ENCODE data around the gene ZNF444. TPM values are rescaled to one million over a fixed set of nuclear protein-coding genes. Genes with fewer than 3 reads are reported as not detected.

ZNF444 gene
- total and polyA plus RNA-seq, 2 donors from 2014 or later, result 28.4 to 39.6 TPM

GRCh38 chr19:56155124-56155687 is 14.1 kb downstream of the ZNF444 start:
- Histone ChIP-seq H3K27ac (ENCODE audit: low read depth in 2 of 2, low read length in 2 of 2) (no peak overlapping the region), H3K9me3 (ENCODE audit: control insufficient read depth in 2 of 3, insufficient read depth in 1 of 3, low read length in 3 of 3) (no peaks in the 10 kb centered on the region), H3K27me3 (ENCODE audit: control insufficient read depth, insufficient read depth, low read length) (no peaks in the 10 kb centered on the region), H3K36me3 (ENCODE audit: control insufficient read depth in 2 of 3, insufficient read depth in 3 of 3, low read length in 3 of 3) (peaks cover 4 to 17% (median 12%) of the 10 kb centered on the region in 3 donors), H3K9ac (ENCODE audit: low read length in 3 of 3) (no peak overlapping the region), H3K4me1 (ENCODE audit: control insufficient read depth in 2 of 3, insufficient read depth in 2 of 3, low read depth in 1 of 3, low read length in 3 of 3) (no peaks in the 10 kb centered on the region), H3K4me3 (ENCODE audit: low read length in 3 of 3) (no peak overlapping the region)
- intact Hi-C loops (cut with DNase I), result loop anchor here (10.0 kb wide), 1 partner anchor 50 kb away; no protein-coding TSS in a partner anchor
- TF ChIP-seq CTCF (IDR thresholded peaks at IDR 0.05; ENCODE audit: borderline replicate concordance, extremely low read depth, insufficient read depth), result peak; percentile 9
- DNase-seq (no peak), FAIRE-seq (no peak)

GRCh38 chr19:56156768-56157167 is 15.7 kb downstream of the ZNF444 start:
- no peak overlapping the region for H3K9ac ChIP-seq (ENCODE audit: low read length in 3 of 3)
- H3K27me3 ChIP-seq (ENCODE audit: control insufficient read depth, insufficient read depth, low read length), result no peaks in the 10 kb centered on the region
- H3K4me1 ChIP-seq (ENCODE audit: control insufficient read depth in 2 of 3, insufficient read depth in 2 of 3, low read depth in 1 of 3, low read length in 3 of 3), result no peaks in the 10 kb centered on the region
- no peak for TF ChIP-seq CTCF (IDR thresholded peaks at IDR 0.05; ENCODE audit: borderline replicate concordance, extremely low read depth, insufficient read depth)
- peaks cover 4 to 17% (median 12%) of the 10 kb centered on the region in 3 donors for H3K36me3 ChIP-seq (ENCODE audit: control insufficient read depth in 2 of 3, insufficient read depth in 3 of 3, low read length in 3 of 3)
- H3K4me3 ChIP-seq (ENCODE audit: low read length in 3 of 3), result no peak overlapping the region
- H3K9me3 ChIP-seq (ENCODE audit: control insufficient read depth in 2 of 3, insufficient read depth in 1 of 3, low read length in 3 of 3), result no peaks in the 10 kb centered on the region
- intact Hi-C loops (cut with DNase I), result loop anchor here (10.0 kb wide), 1 partner anchor 52 kb away; no protein-coding TSS in a partner anchor
- peak overlapping the region in 1 of 2 donors; percentile 51 for H3K27ac ChIP-seq (ENCODE audit: low read depth in 2 of 2, low read length in 2 of 2)
- DNase-seq (no peak), FAIRE-seq (no peak)

- Histone ChIP-seq H3K9ac (ENCODE audit: low read length in 3 of 3) (no peak overlapping the region), H3K4me1 (ENCODE audit: control insufficient read depth in 2 of 3, insufficient read depth in 2 of 3, low read depth in 1 of 3, low read length in 3 of 3) (no peaks in the 10 kb centered on the region), H3K27me3 (ENCODE audit: control insufficient read depth, insufficient read depth, low read length) (no peaks in the 10 kb centered on the region), H3K4me3 (ENCODE audit: low read length in 3 of 3) (no peak overlapping the region), H3K27ac (ENCODE audit: low read depth in 2 of 2, low read length in 2 of 2) (no peak overlapping the region), H3K9me3 (ENCODE audit: control insufficient read depth in 2 of 3, insufficient read depth in 1 of 3, low read length in 3 of 3) (no peaks in the 10 kb centered on the region), H3K36me3 (ENCODE audit: control insufficient read depth in 2 of 3, insufficient read depth in 3 of 3, low read length in 3 of 3) (peaks cover 4 to 17% (median 12%) of the 10 kb centered on the region in 3 donors)
- TF ChIP-seq CTCF (IDR thresholded peaks at IDR 0.05; ENCODE audit: borderline replicate concordance, extremely low read depth, insufficient read depth), result no peak
- no peak for FAIRE-seq
- intact Hi-C loops (cut with DNase I), result loop anchor here (10.0 kb wide), 1 partner anchor 53 kb away; no protein-coding TSS in a partner anchor
- DNase-seq, result no peak
Observed at GRCh38 chr19:56158170-56158757, 17.2 kb downstream of the ZNF444 start.
